GM13976 (cell line): ENCODE measurements around the gene ACACB.

ENCODE experiments used
- DNase-seq: peaks from one replicate; pipeline ENCODE4 v3.0.0; 2012; ENCODE audit warnings: low spot score
- CTCF ChIP-seq: IDR thresholded peaks from 2 replicates; pipeline ENCODE4 v1.5.1; 2012; ENCODE audit warnings: borderline replicate concordance, mild to moderate bottlenecking; ENCODE audit not compliant: insufficient read depth; ENCODE audit errors: extremely low read depth, missing control alignments, control extremely low read depth
- in situ Hi-C: fragments of 300-500 bp; cut with MboI; formaldehyde crosslinking; loops from one replicate; pipeline ENCODE4 v1.12.0; 2022; ENCODE audit warnings: low sequenced_read_pairs, mixed read lengths, inconsistent platforms; ENCODE audit not compliant: unreplicated experiment

Gene ACACB

DNA sequence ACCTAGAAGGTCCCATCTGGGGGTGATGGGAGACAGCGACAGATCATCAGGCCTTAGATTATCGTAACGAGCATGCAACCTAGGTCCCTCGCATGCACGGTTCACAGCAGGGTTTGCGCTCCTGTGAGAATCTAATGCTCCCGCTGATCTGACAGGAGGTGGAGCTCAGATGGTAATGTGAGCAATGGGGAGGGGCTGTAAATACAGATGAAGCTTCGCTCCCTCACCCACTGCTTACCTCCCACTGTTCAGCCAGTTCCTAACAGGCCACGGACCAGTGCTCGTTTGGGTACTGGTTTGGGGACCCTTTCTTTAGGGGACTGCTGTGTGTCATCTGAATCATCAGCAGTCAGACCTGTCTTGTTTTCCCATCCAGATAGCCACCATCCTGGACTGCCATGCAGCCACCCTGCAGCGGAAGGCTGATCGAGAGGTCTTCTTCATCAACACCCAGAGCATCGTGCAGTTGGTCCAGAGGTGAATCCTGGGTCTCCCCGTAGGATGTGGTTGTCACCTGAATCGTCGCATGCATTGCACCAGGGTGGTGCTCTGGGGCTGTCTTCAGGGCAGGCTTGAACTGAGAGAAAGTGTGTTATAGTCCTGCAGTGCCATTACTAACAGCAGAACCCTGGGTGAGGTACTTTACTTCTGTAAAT, 96.2 kb downstream of the ACACB start:
- TF ChIP-seq CTCF, result no peak
- in situ Hi-C loops, result no loop called here
- no peak for DNase-seq

DNA sequence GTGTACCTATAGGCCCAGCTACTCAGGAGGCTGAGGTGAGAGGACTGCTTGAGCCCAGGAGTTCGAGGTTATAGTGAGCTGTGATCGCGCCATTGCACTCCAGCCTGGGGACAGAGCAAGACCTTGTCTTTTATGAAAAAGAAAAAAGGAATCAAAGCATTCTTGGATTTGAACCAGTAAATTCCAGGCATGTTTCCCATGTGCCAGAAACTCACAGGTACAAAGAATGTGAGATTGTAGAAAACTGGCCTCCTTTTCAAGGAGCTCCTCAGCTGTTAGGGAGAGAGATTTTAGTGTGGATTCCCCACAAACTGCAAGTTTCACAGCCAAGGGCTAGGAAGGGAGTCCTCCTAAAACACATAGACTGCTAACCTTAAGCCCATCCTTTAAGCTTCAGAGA, 97.7 kb downstream of the ACACB start:
- in situ Hi-C loops, result no loop called here
- DNase-seq, result no peak
- no peak for TF ChIP-seq CTCF

- in situ Hi-C loops, result no loop called here
- TF ChIP-seq CTCF, result no peak
These were observed 102.6 kb downstream of the ACACB start for GRCh38 chr12:109218996-109219395.

DNA sequence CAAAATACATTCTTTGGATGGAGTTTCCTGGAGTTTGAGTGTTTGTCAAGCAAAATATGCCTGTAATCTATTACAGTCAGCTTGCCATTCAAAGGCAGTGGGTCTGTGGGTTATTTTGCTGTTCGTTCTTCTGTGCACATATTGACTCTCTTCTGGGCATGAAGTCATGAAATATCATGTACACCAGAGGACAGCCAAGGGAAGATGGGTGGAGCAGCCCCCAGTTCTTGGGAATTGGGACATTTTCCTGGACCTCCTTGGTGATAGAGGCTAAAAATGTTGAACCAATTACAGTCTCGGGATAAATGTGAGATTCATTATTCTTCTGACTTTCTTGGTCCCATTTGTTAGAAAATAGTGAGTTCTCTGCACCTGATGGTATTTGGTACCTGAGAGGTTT, 103.6 kb downstream of the ACACB start:
- in situ Hi-C loops, result no loop called here
- no peak for TF ChIP-seq CTCF
- DNase-seq, result no peak

More at GRCh38 chr12:109218996-109219395, 102.6 kb downstream of the ACACB start:
- no peak for DNase-seq

DNA sequence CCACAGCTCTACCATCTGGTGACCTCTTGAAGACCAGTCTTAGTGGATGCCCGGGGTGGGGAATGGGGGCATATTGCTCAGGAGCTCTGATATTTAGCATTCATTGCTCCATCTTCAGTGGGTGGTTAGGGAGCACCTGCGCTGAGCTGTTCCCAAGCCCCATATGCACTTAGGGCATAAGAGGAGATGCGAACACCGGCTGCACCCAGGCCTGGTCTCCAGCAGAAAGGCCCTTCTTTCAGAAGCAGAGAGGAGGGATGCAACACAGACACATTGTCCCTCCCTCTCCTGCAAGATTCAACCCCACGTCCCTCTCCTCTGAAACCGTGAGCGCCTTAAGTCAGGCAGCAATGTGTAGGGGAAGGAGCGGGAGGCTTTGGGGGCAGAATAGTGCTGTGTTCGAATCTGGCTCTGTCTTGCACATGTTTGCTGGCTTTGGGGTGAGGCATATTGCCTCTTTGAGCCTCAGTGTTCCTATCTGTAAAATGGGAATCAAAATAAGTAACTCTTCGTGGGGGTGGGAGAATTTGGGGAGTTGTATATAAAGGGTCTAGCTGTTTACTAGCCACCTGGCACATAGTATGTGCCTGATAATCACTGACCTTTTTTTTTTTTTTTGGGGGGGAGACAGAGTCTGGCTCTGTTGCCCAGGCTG, 105.0 kb downstream of the ACACB start:
- no peak for DNase-seq
- TF ChIP-seq CTCF, result no peak
- in situ Hi-C loops, result no loop called here

GRCh38 chr12:109222062-109222461, 105.7 kb downstream of the ACACB start:
- DNase-seq, result no peak
- in situ Hi-C loops, result no loop called here
- TF ChIP-seq CTCF, result no peak
